HG02938 (cell line): ENCODE data around the gene ALPI.

Source experiments
- ATAC-seq: cut with Tn5 transposase; IDR thresholded peaks from one replicate; pipeline ENCODE4 v1.9.1; 2021; ENCODE audit warnings: mild to moderate bottlenecking, moderate library complexity; ENCODE audit not compliant: unreplicated experiment

ALPI gene

GRCh38 chr2:232495292-232495691 lies 39.3 kb downstream of the ALPI start:
- ATAC-seq = no peak

- no peak for ATAC-seq
Observed at GRCh38 chr2:232496501-232497270, 40.7 kb downstream of the ALPI start.

GRCh38 chr2:232497348-232497747 lies 41.4 kb downstream of the ALPI start:
- no peak for ATAC-seq

GRCh38 chr2:232498452-232498851 lies 42.5 kb downstream of the ALPI start:
- ATAC-seq = no peak

GRCh38 chr2:232501331-232501771 lies 45.4 kb downstream of the ALPI start:
- no peak for ATAC-seq

GRCh38 chr2:232501794-232502390 lies 45.9 kb downstream of the ALPI start:
- ATAC-seq = no peak

GRCh38 chr2:232502511-232502910 lies 46.6 kb downstream of the ALPI start:
- ATAC-seq = no peak

GRCh38 chr2:232502911-232503808 lies 47.2 kb downstream of the ALPI start:
- ATAC-seq = no peak

- ATAC-seq = no peak
Observed at GRCh38 chr2:232503809-232504323, 47.9 kb downstream of the ALPI start.

- ATAC-seq = no peak
Observed at GRCh38 chr2:232504438-232504837, 48.5 kb downstream of the ALPI start.

- ATAC-seq = no peak
Observed at GRCh38 chr2:232505856-232506255, 49.9 kb downstream of the ALPI start.

- ATAC-seq = no peak
Observed at GRCh38 chr2:232506709-232507108, 50.8 kb downstream of the ALPI start.

GRCh38 chr2:232508251-232508650 lies 52.3 kb downstream of the ALPI start:
- ATAC-seq = no peak
